ENCODE results near the gene GALNT2. TPM values are rescaled to one million over a fixed set of nuclear protein-coding genes. Genes with fewer than 3 reads are reported as not detected.

Gene GALNT2
- polyA plus RNA-seq, 1 donor: 50.1 TPM

DNA sequence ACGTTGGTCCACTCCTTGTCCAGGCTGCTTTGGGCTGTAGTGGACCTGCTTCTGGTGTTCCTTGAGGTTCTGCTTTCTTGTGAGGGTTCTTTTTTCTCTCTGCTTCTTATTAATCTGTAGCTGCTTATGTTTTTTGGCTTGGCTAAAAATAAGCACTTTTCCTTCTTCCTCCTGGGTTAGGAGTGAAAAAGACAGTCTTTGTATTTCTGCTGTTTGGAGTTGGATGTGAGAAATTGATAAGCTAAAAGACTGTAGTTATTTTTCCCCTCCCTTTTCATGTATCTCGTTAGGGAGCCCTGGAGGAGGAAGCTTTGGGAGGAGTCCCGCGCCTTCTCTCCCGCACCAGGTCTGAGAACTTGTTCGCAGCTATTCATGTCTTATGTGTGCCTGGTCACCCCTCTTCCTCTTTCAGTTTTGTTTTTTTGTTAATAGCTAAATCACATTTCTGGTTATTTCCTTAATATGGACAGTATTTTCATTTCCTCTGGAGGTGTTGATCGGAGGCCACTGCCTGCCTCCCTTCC, 79.0 kb downstream of the GALNT2 start:
- DNase-seq: no peak

DNA sequence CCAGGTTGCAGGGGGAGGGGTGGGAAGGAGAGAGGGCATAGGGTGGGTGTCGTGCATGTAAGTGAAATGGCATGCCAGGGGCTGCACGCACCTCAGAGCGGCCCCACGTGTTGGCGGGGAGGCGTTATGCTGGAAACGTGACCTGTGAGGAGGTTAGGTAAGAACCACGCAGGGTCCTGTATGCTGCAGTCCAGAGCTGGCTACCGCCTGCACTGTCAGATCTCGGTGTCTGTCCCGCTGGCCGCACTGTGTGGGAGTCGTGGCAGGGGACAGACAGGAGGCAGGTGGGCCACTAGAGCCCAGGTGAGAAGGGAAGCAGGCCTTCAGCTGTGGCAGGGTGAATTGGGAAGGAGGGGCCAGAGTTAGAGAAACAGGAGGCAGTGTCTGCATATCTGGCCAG, 79.7 kb downstream of the GALNT2 start:
- DNase-seq: no peak

DNA sequence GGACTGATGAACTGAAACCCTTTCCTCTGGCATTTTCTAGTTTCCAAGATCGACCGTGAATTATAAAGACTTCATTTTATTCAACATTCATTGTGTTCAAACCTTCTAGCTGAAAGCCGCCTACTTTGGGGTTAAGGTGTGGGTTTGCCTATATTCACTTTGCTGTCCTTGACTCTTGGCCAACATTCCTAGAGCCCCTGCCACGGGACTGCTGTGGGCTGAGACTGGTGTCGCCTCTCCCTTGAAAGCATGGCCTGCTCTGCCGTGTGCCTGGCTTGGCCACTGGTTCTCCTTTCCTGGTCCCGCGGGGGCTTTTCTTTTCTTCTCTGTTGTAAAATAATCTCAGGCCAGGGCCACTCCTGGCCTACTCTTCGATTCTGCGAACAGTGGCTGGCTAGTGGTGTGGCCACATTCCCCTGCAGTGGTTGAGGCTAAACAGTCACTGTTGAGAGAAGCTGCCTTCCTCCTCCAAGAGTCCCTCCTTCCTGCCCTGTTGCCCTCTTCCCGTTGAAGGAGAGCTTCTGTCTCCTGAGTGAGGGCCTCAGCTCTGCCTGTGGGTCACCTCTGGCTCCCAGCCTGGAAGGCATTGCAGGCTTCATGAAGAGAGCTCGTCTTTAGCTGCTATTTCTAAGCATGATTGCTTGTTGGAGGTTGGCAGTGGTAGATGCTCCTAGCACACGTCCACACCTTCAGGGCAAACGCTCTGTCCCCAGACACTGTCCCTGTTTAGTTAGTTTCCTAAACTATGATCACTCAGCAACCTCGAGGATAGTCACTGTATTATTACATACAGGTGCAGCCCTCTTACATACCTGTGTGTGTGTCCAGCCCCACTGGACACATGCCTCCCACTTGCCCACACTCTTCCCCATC, 80.5 kb downstream of the GALNT2 start:
- no peak for DNase-seq

DNA sequence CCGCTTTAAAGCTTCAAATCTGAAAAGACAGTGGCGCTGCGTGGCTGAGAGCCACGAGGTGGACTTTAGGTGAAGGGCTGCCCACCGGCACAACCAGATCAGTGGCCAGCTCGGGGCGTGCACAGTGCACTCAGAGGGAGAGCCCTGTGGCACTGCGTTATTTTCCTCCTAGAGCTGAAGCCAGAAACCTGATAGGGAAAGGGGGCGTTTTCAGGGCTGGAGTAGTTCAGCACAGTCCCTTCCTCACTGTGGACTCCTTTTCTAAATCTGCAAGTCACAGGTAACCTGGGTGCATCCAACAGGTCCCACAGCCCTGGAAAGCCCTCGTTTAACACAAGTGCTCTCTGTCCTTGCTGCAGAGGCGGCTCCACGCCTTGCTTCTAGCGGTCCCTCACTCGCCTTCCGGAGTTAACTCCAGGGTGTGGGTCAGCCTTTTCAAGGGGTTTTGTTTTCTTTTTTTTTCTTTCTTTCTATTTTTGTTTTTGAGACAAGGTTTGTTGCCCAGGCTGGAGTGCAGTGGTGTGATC, 81.2 kb downstream of the GALNT2 start:
- DNase-seq: no peak

DNA sequence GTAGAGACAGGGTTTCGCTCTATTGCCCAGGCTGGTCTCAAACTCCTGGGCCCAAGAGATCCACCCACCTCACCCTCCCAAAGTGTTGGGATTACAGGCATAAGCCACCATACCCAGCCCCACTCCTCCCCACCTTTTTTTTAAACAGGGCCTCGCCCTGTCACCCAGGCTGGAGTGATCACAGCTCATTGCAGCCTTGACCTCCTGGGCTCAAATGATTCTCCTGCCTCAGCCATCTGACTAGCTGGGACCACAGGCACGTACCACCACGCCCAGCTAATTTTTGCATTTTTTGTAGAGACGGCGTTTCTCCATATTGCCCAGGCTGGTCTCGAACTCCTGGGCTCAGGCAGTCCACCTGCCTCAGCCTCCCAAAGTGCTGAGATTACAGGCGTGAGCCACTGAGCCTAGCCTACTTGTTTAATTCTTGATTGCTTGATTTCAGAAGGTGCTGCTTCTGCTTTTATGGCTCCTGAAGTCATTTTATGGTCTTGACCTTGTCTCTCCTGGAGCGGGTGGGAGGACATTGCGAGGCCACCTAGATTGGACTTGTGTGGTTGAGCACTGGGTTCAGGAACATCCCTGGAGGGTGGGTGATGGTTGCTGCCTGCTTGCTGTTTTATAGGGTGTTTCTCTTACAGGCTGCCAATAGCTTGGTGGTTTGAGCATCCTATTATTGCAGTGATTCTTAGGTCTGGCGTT, 81.9 kb downstream of the GALNT2 start:
- DNase-seq: no peak

DNA sequence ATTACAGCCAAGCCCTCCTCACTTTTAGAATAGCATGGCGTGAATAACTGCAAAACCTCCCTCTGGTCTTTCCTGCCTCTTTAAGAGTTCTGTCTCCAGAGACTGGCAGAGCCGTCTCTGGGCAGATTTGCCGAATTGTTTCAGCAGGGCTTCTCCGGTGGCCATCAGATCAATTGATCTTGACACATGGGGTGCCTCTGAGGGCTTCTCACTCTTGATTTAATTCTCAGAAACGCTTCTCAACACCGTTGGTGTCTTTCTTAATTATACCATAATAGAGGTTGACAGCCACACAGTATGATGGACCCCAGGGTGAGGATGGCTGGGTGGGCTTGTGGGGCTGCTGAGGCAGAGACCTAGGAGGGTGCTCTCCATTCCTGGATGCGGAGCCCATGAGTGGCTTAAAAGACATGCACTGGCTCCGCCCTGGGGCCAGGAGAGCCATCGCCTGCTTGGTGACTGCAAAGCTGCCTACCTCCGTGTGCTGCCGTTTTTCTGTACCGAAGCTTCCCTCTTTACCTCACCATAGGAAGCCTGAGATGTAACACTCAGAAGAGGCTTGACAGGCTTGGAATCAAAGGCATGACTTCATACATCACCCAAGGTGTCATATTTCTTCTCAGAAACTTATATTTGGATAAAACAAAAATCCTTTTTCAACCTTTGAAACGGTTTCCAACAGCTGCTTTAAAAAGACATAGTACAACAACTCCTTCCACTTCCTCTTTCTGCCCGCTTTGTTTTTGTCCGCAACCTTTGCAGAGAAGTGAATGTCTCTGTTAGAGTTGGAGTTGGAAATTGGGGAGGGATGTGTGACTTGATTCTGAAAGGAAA, 82.9 kb downstream of the GALNT2 start:
- no peak for DNase-seq

DNA sequence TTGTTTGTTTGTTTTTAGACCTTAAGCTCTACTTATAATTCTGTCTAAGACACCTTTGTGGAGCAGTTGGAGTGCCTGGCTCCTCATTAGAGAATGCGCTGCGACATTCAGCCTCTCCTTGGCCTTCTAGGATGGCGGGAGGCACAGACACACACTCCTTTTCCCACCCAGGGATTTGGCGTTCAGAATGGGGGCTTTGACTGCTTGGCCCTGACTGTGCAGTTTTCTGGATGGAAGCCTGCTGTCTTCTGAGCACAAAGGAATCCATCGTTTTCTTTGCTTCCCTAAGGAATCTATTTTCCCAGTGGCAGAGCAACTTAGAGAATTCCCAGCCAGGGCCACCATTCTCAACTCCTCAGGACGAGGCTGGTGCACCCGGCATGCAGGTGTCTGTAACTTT, 83.6 kb downstream of the GALNT2 start:
- no peak for DNase-seq

DNA sequence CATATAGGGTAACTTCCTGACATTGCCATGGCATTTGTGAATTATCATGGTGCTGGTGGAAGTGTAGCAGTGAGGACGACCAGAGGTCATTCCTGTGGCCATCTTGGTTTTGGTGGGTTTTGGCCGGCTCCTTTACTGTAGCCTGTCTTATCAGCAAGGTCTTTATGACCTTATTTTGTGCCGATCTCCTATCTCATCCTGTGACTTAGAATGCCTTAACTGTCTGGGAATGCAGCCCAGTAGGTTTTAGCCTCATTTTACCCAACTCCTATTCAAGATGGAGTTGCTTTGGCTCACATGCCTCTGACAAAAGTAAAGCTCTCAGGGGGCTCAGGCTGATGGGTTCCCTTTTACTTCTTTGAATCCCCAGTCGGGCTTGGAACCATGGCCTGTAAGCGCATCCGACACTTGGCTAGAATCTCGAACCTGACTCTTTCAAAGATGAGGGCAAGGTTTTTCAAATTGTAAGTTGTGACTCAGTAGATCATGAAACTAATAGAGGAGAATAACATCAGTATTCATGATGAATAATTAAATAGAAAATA, 85.0 kb downstream of the GALNT2 start:
- no peak for DNase-seq

DNA sequence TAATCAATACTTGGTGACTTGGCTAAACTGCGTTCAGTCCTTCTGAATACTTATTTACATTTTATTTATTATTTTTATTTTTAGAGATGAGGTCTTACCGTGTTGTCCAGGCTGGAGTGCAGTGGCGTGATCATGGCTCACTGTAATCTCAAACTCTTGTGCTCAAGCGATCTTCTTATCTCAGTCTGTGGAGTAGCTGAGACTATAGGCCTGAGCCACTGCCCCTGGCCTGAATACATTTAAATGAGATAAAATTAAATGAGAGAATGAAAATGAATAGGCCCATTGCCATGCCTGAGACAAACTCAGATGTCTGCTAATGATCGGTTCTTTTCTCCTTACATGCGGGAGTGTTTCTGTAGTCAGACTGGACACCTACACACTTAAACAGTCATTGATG, 86.0 kb downstream of the GALNT2 start:
- DNase-seq: no peak

DNA sequence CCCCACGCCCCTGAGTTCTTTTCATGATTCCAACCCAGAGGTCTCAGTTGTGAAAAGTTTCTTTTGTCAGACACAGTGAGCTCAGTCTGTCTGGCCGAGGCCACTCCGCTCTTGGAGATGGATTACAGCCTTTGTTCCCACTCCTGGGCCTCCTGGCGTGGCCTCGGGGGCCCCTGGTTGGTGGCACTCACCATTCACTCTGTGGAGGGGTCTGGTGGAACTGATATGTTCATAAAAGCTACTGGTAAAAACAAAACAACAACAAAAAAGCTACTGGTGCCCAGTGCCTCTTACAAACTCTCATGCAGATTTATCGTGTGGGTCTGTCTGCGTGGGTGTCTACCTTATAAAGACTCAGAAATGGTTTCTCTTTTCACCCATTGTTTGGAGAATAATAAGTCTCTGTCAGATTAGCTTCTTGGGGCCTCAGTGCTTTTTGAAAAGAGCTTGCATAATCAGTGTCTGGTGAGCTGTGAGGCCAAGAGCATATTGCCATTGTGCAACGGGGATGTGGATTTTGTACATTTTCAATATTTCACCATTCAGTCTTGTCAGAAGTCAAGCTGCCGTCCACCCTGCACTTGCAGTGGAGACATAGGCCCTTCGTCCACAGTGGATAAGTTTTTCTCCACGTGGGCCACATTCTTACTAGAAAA, 86.7 kb downstream of the GALNT2 start:
- no peak for DNase-seq

DNA sequence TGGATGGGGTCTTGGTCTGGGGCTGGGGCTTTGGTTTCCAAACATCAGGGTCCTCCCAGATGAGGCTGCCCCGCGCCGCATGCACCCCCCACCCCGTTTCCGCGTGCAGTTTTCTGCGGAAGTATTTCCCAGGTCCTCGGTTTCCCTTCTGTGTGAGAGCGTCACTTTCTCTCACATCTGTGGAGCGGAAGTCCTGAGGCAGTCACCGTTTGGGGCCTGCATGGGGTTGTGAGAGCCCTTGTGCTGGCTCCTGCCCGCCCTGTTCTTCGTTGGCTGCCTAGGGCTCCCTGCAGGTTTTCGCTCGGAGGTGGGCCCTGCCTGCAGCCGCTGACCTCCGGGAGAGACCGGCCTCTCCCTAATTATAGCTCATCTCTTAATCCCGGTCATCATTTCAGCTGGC, 88.0 kb downstream of the GALNT2 start:
- DNase-seq: no peak

DNA sequence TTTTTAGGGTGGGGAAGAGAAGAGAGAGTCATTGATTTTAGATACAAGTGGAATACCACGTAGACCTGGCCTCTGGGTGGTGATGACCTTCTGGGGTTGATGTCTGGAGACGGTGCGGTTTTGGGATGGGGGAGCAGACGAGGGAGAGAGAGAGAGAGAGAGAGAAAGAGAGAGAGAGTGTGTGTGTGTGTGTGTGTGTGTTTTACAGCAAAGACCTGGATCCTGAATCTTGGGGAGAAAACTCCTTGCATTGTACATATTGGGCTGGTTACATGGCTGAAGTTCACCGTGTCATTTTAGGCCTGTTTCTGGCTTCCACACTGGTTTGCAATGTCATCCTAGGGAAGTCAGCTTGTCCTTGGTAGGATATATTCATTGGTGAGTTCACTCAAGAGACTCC, 89.0 kb downstream of the GALNT2 start:
- DNase-seq: no peak

DNA sequence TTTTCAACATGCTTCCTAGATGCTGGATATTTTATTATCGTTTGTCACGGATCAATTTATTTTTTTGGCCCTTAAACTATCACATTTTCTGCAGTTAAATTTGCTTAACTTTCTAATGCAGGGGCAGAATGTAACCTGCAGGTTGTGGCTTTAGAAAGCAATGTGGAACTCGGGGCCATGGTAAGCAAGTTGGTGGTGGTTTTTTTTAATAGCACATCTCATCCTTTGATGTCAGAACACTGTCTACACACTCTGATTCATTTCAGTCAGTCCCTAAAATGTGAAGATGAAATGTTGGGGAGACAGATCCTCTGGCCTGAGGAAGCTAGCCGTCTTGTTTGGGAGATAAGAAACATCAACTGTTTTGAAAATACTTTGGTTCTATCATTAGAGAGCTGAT, 89.5 kb downstream of the GALNT2 start:
- no peak for DNase-seq

DNA sequence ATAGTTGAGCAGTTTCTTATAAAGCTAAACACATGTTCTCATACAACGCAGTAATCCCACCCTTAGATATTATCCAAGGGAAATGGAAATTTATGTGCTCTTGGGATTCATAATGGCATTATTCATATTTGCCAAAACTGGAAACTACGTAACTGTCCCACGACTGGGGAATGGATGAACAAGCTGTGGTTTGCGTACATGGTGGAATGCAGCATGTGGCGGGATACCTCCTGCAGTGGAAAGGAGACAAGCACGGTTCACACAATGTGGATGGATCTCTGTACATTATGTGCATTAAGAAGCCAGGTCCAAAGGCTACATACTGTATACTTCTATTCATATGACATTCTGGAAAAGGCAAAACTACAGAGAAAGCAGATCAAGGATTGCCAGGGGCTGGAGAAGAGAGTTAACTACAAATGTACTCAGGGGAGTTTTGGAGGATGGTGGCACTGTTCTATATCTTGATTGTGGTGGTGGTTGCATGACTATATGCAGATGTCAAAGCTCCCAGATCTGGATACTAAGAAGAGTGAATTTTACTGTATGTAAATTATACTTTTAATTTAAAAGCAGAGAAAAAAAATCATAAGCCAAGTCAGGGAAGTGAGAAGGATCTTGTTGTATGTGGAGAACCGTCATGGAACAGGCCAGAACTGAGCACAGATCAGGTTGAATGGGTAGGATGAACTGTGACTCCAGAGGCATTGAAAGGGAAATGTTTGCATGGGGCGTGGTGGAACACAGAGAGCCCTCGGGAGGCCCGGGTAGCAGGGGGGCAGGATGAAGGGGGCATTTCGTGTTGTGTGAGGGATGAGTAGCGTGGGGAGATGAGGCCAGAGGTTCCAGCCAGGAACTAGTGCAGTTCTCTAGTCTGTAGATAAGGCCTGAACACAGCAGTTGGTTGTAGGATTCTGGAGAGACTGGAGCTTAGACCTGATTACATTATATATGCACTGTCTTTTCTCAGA, 90.7 kb downstream of the GALNT2 start:
- no peak for DNase-seq

DNA sequence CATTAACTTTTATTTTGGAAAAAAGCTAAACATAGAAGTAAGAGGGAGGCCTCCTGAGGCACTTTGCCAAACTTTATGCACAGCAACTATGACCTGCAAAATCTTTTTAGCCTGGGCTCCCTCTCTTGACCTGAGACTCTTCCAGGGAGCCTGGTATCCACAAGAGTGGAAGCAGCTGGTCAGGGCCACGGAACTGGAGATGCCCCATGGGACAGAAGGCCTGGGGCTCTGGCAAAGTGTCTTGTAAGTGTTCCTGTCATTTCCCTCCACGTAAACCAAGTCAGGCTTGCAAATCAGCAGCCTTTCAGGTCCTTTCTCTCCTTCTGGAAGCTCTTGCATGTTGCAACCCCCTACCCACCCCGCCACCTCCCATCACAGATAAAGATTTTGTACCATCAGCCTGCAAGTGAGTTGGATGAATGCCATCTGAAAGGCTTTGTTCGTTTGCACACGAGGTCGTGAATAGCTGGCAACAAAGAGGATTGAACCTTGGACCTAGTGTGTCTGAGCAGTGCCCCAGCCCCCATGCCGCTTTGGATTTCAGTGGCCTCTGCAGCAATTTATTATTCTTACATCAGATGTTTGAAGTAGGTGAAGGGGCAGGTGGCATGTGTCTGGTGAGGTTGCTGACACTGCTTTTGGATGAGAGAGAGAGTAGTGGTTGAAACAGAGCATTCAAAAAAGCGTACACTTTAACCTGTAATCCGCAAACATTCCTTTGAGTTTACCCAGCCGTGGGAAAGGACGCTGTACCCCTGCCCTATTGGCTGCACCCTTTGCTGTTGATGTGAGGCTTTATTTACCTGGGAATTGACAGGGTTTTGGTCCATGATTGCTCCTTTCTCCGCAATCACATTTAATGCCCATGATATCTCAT, 91.6 kb downstream of the GALNT2 start:
- DNase-seq: no peak

DNA sequence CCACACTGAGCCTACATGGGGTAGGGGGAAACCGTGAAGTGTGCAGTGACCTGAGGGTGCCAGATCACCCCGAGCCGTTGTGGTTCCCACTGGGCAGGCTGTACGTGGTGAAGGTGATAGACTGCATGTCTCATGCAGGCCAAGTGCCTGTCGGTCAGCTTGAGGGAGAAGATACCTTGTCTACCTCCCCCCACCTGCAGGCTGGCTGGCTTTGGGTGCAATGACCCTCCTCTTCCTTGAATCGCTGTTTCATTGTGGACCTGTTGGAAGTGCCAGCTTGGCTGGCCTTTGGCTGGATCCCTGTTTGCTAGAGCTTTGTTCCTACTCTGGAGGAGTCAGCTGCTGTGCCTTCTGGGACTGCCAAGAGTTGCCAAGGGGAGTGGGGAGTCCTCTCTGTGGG, 92.5 kb downstream of the GALNT2 start:
- no peak for DNase-seq

DNA sequence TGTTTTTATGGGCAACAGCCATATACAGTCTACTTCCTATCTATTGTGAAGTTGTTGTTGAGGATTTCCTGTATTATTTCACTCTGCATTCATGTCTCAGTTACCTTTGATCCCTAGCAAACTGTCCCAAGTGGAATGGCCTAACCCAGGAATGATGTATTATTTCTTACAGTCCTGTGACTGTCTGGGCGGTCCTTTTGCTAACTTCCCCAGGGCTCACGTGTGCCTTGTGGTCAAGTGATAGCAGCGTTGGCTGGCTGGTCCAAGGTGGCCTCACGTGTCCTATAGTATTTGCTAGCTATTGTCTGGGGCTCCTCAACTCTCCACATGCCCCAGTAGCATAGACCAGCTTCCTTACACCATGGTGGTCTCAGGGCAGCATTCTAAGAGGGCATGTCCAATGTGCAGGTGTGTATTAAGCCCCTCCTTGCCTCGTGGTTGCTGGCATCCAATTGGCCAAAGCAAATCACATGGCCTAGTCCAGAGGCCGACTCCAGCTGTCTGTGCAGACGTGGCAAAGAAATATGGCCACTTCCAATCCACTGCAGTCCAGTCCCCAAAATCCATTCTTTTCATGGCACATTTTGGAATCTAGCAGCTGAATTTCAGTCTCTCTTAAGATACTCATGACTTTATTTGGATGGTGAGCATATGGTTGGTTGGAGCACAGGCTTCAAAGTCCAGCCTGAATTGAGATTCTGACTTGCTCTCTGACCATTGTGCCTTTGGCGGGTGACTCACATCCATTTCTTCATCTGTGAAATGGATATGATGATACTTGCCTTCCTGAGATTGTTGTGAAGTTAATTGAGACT, 94.1 kb downstream of the GALNT2 start:
- no peak for DNase-seq

DNA sequence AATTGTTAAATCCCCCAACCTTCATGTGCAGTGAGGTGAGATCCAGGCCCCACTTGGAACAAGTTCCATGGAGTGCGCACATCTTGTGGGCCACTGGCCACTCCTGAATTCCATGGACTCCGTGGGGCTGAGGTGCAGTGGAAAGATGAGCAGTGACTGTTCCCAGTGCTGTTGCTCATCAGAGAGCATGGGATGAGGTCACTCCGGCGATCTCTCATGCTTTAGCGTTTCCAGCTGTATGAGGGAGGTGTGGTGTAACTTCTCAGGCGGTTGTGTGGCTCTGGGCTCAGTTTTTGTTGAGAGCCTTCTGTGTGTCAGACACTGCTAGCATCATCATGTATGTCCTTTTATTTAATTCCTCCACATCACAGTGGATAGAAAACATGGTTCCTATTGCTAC, 96.2 kb downstream of the GALNT2 start:
- DNase-seq: no peak

Measured in left kidney (tissue), 2 donors.